IPS DF 19.7 (cell line): Measurements from ENCODE around the gene FRMPD4.

Source experiments
- DNase-seq: peaks from one replicate; pipeline ENCODE4 v3.0.0-alpha.2; 2013; ENCODE audit warnings: low read depth, low spot score

FRMPD4 gene

DNA sequence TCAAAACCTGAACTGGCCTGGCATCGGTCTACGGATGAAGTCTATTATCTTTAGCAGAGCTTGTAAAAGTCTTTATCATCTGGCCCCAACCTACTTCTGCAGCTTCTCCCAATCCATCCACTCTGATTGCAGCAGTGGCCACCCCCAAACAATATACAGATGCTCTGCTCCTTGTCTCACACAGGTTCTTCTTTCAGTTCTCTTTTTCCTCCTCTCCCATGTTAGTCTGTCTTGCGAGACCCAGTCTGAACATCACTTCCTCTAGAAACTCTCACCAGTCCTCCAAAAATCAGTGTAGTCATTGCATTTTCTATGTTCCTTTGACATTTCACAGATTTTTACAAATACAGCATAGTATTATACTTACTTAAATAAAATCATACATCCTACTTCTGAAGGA, 163.0 kb downstream of the FRMPD4 start:
- DNase-seq, result no peak

DNA sequence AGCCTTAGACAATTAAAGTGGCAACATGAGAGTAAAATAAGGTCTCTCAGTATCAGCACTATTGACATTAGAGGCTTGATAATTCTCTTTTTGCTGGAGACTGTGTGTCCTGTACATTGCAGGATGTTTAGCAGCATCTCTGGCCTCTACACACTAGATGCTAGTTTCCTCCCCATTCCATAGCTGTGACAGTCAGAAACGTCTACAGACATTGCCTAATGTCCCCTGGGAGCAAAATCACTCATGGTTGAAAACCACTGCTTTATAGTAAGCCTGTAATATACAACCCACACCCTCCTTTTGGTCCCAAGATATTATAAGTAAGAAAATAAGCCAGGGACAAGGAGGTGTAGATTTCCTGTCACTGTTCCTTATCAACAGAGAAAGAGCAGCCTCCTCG, 166.0 kb downstream of the FRMPD4 start:
- DNase-seq, result no peak

GRCh38 chrX:12307961-12308360, 169.7 kb downstream of the FRMPD4 start:
- DNase-seq, result no peak

DNA sequence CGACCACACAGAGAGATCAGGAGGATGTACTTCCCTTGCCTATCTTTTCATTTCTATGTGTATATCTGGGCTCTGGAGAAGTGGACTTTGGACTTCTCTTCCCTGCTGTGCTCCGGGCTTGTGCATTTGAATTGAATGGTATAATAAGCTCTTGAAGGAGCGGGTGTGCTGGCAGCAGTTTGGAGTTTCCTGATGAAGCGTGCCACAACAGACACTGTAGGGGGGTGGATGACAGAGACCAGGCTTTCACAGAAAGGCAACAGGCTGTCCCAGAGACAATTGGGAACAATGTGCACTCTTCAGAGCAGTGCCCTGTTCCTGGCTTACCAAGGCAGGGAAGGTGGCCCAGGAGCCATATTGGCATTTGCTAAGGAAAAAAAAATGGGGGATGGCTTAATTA, 170.1 kb downstream of the FRMPD4 start:
- DNase-seq, result no peak

- no peak for DNase-seq
Observed at GRCh38 chrX:12309040-12309743, 170.9 kb downstream of the FRMPD4 start.

GRCh38 chrX:12309744-12310076, 171.4 kb downstream of the FRMPD4 start:
- DNase-seq, result no peak

DNA sequence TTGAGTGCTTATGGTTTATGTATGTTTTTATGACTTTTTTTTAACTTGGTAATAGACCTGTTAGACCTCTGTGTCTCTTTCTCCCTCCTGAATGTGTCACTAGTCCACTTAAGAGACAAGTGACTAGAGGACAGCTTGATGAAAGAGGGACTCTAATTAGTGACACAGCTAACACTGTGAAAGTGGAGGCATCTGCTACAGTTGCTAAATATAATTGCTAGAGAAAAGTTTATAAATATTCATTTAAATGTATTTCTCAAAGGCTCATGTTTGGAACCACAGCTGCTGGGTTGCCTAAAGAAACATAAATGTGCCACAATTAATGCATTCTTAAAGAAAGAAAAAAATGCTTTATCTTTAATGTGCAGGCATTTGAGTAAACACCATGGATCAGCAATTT, 176.4 kb downstream of the FRMPD4 start:
- no peak for DNase-seq

- no peak for DNase-seq
Observed at GRCh38 chrX:12315526-12315925, 177.3 kb downstream of the FRMPD4 start.

DNA sequence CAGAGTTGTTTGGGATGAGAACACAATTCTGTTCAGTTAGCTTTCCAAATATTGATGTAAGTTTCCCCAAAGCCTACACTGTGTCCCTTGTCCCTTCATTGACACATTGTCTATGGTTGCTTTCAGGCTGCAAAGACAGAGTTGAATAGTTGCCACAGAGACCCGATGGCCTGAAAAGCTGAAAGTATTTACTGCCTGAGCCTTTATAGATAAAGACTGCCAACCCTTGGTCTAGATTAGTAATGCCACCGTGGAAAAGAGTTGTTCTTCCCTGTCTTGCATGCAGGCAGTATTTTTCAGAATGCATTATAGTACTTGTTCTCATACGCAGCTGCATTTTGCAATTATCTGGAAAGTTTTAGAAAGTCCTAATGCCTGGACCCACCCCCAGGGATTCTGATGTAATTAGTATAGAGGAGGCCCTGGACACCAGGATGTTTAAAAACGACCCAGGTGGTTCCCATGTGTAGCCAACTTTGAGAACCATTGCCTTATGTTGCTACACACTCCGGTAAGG, 180.8 kb downstream of the FRMPD4 start:
- DNase-seq, result no peak

DNA sequence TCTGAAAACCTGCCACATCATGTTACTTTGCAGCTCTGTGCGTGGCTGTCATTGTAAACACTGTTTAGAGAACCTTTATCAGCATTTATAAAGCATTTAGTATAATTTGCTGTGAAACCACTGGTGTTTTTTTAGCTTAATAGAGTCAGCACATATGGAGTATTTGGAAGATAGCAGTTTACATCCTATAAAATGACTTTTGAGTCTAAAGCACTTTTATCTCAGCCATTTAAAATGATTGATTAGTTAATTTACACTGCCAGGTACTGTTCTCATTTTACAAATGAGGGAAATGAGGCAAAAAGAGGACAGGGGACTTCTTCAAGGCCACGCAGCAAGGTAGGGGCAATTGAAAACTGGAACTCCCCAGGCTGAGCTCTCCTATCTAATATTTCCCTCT, 181.7 kb downstream of the FRMPD4 start:
- DNase-seq, result no peak

DNA sequence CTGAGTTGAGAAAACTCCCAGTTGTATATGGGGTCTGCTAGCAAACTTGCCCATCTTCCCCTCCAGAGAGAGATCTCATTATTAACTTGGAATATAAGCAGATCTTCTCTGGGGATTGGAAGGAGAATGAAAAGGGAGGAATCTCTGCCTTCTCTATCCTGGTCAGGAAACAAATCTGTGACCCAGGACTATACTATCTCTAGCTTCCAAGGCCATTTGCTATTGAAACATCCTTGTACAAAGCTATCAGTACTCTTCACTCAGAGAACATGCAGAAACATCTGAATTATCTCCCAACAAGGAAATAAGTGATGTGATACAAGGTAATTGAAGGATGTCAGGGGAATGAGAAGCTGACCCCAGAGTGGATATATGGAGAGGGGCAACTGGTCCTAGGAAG, 183.8 kb downstream of the FRMPD4 start:
- no peak for DNase-seq

DNA sequence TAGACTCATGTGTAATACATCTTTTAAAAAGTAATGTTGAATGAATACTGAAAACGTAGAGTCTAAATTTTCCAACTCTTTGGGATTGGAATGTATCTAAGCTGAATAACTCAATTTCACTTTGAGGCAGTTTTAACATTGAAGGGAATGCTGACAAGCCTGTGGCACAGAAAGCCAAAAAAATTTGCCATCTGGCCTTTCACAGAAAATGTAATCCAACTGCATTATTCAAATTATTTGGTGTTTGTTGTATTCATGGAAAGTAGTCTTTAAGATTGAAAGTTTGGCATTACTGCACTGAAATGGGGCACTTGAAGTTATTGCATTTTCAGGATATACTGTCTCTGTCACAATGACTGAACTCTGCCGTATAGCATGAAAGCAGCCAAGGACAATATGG, 186.9 kb downstream of the FRMPD4 start:
- no peak for DNase-seq

DNA sequence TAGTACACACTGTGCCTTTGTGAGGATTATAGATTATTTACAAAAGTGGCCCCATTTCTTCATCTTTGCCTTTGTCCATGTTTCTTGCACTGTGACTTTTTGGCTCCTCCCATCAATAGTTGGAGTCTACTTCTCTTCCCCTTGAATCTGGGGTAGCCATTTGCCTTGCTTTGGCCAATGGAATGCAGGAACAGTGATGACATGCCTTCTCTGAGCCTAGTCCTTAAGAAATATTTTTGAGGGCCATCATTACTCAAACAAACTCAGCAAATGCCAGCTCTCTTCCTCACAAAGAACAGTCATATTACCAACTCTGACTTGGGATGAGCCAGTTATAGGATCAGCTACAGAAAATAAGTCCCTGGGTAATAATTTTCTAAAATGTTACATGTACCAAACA, 189.6 kb downstream of the FRMPD4 start:
- DNase-seq, result no peak

DNA sequence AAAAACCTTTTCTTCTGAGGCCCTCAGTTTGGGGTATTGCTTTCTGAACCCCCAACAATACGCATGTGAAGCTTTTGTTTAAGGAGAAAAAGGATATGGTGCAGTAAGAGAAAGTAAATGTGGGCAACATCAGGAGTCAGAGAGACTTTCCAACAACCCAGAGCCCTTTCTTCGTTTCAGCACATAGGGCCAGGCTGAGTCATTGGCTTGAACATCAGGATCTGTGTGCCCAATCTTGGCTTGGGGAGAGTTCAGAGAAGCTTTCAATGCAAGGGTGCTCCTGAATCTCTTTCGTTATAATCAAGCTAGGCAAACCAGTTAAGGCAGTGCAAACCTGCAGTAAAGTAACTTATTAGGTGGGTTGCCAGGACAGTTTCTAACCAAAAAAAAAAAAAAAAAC, 191.2 kb downstream of the FRMPD4 start:
- DNase-seq, result no peak

DNA sequence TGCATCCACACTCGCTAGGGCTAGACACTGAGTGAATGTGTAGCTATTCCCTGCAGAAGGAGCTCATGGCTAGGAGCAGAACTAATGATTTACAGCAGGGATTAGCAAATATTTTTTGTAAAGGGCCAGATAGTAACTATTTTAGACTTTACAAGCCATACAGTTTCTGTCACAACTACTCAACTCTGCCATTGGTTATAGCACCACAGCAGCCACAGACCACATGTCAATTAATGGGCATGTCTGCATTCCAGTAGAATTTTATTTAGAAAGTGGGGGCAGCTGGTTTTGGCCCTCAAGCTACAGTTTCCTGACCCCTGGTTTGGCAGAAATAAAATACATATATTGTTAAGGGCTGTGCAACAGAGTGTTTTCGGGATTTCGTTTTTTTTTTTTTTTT, 192.6 kb downstream of the FRMPD4 start:
- no peak for DNase-seq

DNA sequence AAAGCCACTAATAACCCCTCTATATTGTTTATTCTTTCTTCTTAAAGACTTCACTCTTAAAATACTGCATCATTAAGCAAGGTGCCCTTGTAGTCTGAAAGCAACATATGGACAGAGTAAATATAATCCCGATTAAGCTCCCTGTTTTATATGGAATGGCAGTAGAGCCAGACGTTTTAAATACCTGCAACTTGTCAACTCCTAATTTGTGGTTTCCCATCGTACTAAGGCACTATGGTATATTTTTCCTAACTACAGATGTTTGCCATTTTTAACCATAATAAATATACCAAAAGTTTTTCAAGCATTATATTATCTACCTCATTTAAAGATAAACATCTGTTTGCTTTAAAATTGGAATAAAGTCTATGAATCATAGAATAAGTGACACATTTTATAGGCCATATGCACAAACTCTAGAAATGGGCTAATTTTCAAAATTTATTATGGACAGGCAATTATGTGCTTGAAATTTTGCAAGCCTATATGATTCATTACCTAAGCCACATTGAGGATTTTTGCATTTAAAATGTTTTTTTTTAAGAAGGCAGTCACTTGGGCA, 194.6 kb downstream of the FRMPD4 start:
- DNase-seq, result no peak

DNA sequence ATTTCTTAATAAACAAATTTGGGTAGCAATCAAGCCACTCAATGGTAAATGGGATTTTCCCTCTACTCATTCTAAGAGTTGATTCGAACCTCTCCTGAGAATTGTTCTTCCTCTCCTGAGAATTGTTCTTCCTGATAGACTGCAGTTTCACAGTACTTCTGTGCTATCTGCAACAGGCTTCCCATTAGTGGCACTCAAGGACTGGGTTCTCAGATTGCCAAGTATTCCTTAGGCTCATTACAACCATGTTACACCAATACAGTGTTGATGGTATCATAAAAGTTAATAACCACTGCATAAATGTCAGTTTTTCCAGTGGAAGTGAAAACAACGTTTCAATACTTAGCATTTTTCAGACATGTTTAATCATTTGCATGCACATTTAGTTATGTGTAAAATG, 201.6 kb downstream of the FRMPD4 start:
- DNase-seq, result no peak

- no peak for DNase-seq
Observed at GRCh38 chrX:12344954-12345353, 206.7 kb downstream of the FRMPD4 start.

GRCh38 chrX:12349201-12349600, 210.9 kb downstream of the FRMPD4 start:
- DNase-seq, result no peak

GRCh38 chrX:12352922-12353321, 214.6 kb downstream of the FRMPD4 start:
- DNase-seq, result no peak

DNA sequence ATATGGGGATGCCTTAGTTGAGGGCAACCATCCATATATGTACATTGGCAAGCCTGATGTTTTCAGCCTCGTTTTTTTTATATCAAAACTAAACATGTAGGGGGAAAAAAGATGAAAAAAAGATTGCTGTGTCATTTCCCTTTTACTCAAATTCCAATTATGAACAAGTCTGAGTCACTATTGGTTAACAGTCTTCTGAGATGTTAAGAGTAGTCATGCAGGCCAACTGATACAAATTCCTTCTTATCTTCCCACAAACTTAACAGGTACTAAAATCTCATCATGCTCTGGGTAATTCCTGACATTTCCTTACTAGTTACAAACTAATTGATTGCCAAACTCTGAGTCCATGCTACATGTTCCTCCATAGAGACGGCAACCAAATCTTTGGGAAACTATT, 222.1 kb downstream of the FRMPD4 start:
- DNase-seq, result no peak

DNA sequence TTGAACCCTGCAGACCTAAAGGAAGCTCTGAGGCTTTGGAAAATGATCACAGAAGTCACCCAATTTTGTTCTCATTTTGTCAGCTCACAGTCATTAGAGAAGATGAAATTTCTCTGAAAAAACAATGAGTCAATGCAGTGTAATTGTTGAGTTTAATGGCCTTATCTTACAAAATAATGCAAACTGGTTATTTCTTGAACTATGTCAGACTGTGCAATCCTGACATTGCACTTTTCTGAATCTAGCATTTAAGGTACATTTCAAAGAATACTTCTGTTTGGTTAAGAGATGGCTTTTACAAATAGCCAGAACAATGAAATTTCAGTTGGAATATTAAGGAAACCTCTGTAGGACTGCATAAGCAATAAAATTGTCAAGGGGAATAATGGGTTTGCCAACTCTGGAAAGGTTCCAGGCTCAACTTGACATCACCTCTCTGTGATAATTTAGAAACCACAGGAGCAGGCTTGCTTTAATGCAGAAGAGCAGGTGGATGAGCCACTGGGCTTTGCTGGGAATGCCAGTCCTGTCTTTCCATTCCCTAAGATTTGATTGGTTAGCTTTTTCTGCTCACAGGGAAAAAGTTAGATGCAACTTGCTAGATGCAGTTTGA, 222.8 kb downstream of the FRMPD4 start:
- no peak for DNase-seq

- DNase-seq, result no peak
Observed at GRCh38 chrX:12363216-12363615, 224.9 kb downstream of the FRMPD4 start.
